GM21528 (cell line): Measurements from ENCODE around the gene KHNYN.
A peak's percentile ranks its signal among the peaks of the same experiment; 100 is the strongest.

Source experiments
- ATAC-seq: cut with Tn5 transposase; IDR thresholded peaks from one replicate; pipeline ENCODE4 v1.9.1; 2021; ENCODE audit warnings: mild to moderate bottlenecking, moderate library complexity; ENCODE audit not compliant: unreplicated experiment, low FRiP score

KHNYN gene

GRCh38 chr14:24422261-24422660 is 7.5 kb upstream of the KHNYN start:
- ATAC-seq, result no peak

DNA sequence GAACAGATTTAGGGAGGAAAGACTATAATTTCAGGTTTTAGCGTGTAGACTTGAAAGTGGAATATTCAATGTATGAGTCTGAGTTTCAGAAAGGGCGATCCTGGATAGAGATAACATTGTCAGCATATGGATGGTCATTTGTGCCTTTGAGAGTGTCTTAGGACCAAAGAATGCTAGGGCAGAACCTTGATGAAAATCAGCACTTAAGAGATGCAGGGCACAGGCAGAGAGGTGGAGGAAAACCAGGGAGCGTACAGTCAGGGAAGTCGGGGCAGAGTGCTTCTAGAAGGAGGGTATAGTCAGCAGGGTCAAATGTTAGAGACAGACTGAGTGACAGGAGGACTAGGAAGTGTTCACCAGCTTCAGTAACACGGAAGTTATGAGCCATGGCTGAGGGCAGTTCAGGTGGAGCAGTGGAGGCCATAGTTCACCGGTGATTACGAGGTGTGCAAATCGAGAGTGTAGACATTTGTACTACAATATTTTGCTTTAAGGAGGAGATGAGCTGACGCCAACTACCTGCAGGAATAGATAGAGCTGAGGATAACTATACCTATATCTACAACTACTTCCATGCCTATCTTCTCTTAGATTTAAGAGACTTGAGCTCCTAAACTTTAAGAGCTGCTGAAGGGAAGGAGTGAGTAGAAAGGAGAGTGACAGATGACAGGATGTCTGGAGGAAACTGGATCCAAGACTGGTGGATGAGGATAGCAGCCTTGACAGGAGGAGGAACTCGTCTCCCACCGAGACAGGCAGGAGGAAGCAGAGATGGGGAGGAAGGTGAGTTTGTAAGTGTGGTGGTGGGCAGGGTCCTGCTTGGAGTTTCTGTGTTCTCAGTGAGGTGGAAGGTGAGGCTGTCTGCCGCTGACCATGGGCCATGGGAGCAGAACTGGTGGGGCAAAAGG is 6.8 kb upstream of the KHNYN start:
- ATAC-seq, result no peak

DNA sequence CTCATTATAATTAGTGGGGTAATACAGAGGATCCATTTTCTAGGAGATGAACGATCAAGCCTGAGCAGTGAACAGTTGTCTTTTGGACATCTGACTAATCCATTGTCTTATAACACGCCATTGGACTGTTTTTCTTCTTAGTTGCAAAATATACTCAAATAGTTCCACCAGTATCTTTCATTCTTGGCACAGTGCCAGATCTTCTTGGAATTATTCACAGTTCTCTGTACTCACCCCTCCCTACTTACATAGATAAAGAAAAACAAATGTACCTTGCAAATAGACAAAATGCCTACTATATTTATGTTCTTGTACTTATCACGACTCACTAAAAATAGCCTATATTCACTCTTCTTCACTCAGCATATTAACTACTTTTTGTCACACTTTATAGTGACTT is 4.0 kb upstream of the KHNYN start:
- no peak for ATAC-seq

- no peak for ATAC-seq
Observed at GRCh38 chr14:24426150-24426911, 3.4 kb upstream of the KHNYN start.

DNA sequence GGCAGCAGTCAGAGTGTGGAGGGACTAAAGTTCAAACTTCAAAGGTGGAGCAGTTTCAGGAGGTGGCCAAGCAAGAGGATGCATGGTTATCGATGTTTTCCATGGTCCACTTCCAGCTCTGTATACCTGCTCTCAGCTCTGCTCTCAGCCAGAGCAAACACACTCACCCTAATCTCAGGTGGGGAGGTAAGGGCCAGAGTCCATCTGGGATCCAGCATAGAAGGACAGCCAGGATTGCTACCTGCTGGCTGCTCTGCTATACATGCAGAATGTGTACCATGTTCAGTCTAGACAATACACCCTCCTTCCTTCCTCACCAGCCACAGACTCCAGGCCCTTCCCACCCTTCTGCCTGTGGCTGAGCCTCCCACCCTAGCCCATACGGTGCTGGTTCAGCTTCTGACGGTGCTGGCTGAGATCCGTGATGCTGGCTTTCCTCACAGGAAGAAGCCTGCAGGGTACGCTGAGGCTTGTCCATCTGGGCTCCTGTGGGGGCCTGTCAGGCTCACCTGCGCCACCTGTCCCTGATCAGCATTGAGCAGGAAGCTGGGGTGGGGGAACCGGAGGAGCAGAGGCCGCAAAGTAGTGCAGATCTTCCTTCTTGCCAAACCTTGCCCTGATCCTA is 2.7 kb upstream of the KHNYN start:
- ATAC-seq, result no peak

GRCh38 chr14:24427537-24428508 is 1.9 kb upstream of the KHNYN start:
- no peak for ATAC-seq

GRCh38 chr14:24428628-24429394 is 943 bp upstream of the KHNYN start:
- no peak for ATAC-seq

- peak; percentile 57 for ATAC-seq
Observed at GRCh38 chr14:24430143-24430681, 458 bp downstream of the KHNYN start.

- no peak for ATAC-seq
Observed at GRCh38 chr14:24430682-24431568, 1.2 kb downstream of the KHNYN start.

DNA sequence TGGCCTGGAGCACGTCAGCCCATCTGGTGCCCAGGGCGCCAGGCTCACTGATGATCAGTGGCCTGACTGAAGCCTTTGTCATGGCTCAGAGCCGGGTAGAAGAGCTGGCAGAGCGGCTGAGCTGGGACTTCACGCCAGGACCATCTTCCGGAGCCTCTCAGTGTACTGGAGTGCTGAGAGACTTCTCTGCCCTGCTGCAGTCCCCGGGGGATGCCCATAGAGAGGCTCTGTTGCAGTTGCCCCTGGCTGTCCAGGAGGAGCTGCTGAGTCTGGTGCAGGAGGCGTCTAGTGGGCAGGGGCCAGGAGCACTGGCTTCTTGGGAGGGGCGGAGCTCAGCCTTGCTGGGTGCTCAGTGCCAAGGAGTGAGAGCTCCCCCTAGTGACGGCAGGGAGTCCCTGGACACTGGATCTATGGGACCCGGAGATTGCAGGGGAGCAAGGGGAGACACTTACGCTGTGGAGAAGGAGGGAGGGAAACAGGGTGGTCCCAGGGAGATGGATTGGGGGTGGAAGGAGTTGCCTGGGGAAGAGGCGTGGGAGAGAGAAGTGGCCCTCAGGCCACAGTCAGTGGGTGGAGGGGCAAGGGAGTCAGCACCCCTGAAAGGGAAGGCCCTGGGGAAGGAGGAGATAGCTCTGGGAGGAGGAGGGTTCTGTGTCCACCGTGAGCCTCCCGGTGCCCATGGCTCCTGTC is 2.0 kb downstream of the KHNYN start:
- ATAC-seq, result peak; percentile 54

DNA sequence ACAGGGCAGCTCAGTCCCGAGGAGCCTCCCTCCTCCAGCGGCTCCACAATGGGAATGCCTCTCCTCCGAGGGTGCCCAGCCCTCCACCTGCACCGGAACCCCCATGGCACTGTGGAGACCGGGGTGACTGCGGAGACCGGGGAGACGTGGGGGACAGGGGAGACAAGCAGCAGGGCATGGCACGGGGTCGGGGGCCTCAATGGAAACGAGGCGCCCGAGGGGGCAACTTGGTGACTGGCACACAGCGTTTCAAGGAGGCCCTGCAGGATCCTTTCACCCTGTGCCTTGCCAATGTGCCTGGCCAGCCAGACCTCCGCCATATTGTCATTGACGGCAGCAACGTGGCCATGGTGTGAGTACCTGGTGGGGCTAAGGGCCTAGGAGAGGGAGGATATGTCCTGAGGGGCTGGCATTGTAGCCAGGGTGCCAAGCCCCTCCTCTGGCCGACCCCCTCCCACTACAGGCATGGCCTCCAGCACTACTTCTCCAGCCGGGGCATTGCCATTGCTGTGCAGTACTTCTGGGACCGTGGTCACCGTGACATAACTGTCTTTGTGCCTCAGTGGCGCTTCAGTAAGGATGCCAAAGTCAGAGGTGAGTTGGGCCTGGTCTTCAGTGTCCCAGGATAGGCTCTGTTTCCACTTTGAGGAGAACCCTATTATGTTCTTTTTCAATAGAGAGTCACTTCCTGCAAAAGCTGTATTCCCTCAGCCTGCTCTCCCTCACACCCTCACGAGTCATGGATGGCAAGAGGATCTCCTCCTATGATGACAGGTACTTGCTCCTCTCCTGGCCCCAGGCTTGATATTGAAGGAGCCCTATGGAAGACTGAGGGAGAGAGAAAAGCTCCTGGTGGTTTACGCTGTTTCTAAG is 2.7 kb downstream of the KHNYN start:
- no peak for ATAC-seq

- ATAC-seq, result no peak
Observed at GRCh38 chr14:24434036-24434435, 4.3 kb downstream of the KHNYN start.

DNA sequence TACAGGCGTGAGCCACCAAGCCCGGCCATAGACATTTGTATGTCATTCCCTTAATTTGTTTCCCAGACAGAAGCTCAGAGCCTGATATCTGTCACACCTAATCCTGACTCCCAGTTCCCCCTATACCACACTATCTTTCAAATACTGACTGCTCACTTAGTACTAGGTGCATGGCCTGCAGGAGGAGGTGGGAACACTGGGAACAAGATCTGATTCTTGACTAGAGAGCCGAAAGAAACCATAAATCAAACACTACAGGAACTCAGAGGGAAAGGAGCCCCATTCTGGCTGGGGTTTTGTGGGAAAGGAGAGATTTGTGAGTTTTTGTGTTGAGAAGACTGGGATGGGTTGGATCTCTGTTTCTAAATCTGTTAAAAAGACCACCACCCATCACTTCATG is 4.9 kb downstream of the KHNYN start:
- ATAC-seq, result no peak

- no peak for ATAC-seq
Observed at GRCh38 chr14:24435192-24435810, 5.5 kb downstream of the KHNYN start.

- no peak for ATAC-seq
Observed at GRCh38 chr14:24435998-24436354, 6.2 kb downstream of the KHNYN start.

- no peak for ATAC-seq
Observed at GRCh38 chr14:24436355-24437019, 6.7 kb downstream of the KHNYN start.
